Coronary artery (tissue), 2 donors: ENCODE data around the gene NPB.

Experiments used
- DNase-seq: peaks from one replicate; pipeline ENCODE4 v3.0.0-alpha.2; 2017; ENCODE audit warnings: low spot score
- H3K27ac ChIP-seq, 2 donors: fragments of 200-600 bp; sonication (generic); one replicate each; pipeline ENCODE4 v1.5.1; 2016 to 2019
- H3K4me3 ChIP-seq: fragments of 200-600 bp; sonication (generic); 2 replicates; pipeline ENCODE4 v1.5.1; 2016; ENCODE audit warnings: mild to moderate bottlenecking, moderate library complexity
- CTCF ChIP-seq: fragments of 200-600 bp; sonication (generic); IDR thresholded peaks from one replicate; pipeline ENCODE4 v1.5.1; 2019; ENCODE audit warnings: antibody characterized with exemption

Gene NPB

DNA sequence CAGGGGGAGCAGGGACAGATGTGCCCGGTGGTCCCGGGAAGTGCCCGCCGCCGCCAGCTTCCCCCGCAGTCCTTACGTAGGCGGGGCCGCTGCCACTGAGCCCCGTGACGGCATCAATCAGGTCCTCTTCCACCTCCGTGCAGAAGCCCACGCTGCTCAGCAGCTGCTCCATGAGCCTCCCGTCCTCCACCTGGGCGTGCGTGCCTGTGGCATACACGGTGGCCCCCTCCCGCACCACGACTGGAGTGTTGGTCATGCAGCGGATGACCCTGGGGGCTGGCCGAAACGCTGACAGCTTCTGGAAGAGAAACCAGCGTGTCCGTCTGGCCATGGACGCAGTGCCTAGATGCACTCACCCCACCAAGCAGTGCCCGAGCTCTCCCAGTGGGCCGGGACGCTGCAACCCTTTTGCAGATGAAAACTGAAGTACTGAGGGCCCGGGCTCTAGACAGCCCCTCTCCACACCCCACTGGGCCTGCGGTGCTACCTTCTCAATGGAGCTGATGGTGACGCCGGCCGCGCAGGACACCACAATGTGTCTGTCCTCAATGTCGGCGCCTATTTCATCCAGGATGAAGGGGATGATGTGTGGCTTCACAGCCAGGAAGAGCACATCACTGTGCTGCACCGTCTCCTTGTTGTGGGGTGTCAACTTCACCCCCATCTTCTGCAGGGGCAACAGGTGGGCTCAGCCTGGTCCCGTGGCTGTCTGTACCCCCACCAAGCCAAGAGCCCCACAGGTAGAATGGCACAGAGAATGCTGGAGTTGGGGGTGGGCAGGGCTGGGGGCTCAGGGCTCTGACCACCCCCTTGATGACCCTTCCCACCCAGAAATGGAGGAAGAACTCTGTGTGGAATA, 33.0 kb downstream of the NPB start:
- H3K4me3 ChIP-seq: no peak overlapping the region
- TF ChIP-seq CTCF: no peak
- H3K27ac ChIP-seq: no peak overlapping the region
- DNase-seq: no peak

- no peak overlapping the region for H3K4me3 ChIP-seq
- TF ChIP-seq CTCF: no peak
- DNase-seq: no peak
- no peak overlapping the region for H3K27ac ChIP-seq
Measured at GRCh38 chr17:81935709-81936084, 33.7 kb downstream of the NPB start.

DNA sequence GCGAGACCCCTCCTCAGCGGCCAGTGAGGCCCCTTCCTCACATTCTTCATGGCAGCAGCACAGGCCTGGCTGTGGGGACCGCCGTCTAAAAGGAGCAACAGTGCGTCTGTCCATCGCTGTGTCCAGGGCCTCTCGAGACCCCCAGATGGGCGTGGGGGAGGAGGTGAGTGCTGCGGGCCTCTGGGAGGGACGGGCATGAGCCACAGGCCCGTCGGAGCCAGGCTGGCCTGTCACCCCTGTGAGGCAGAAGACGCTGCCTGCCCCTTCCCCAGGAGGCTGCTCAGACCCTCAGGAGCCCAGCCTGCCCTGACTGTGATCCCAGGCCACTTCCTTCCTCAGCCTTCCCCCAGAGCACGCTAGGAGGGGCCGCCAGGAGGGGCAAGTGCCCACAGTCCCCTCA, 37.2 kb downstream of the NPB start:
- H3K27ac ChIP-seq: peak overlapping the region in 1 of 2 donors; percentile 35
- no peak for TF ChIP-seq CTCF
- no peak for DNase-seq
- no peak overlapping the region for H3K4me3 ChIP-seq

GRCh38 chr17:81939881-81940385, 37.9 kb downstream of the NPB start:
- Histone ChIP-seq H3K4me3 (no peak overlapping the region), H3K27ac (peak overlapping the region in 1 of 2 donors; percentile 35)
- TF ChIP-seq CTCF: no peak
- DNase-seq: no peak

- DNase-seq: no peak
Measured at GRCh38 chr17:81940538-81941483, 38.8 kb downstream of the NPB start.

More at GRCh38 chr17:81940538-81941483, 38.8 kb downstream of the NPB start:
- Histone ChIP-seq H3K27ac (peak overlapping the region in 1 of 2 donors; percentile 17), H3K4me3 (no peak overlapping the region)
- no peak for TF ChIP-seq CTCF
